Naive thymus-derived CD4-positive, alpha-beta T cell (primary cell): ENCODE data around the gene RIT2. TPM values are rescaled to one million over a fixed set of nuclear protein-coding genes. Genes with fewer than 3 reads are reported as not detected.

ENCODE experiments used
- ATAC-seq: fragments of 150-1000 bp; cut with Tn5 transposase; 2 replicates; pipeline ENCODE4 v1.10.0; 2021; ENCODE audit warnings: mild to moderate bottlenecking, moderate library complexity
- CTCF ChIA-PET: fragments of 350-600 bp; sonication (Branson Sonifier 250); formaldehyde crosslinking; loops from one replicate; lab custom pipeline; 2021; ENCODE audit warnings: antibody characterized with exemption; lab: Charles Lee
- POLR2A ChIA-PET: fragments of 350-600 bp; sonication (Branson Sonifier 250); formaldehyde crosslinking; loops from one replicate; lab custom pipeline; 2021; ENCODE audit warnings: antibody characterized with exemption, inconsistent platforms; lab: Charles Lee
- DNase-seq, 9 donors: peaks; one replicate each; pipeline versions ENCODE4 v3.0.0 to v3.0.0-alpha.2; 2020 to 2022; ENCODE audit warnings: mixed read lengths in 1 of 9
- H3K27ac ChIP-seq: one replicate; pipeline ENCODE4 v1.7.0; 2013; ENCODE audit warnings: mild to moderate bottlenecking, low read depth, low read length, moderate library complexity
- H3K27me3 ChIP-seq, 2 donors: one replicate each; pipeline ENCODE4 v1.7.0; 2013; ENCODE audit warnings: low read length in 2 of 2, mild to moderate bottlenecking in 2 of 2, moderate library complexity in 2 of 2; ENCODE audit not compliant: control insufficient read depth in 2 of 2, insufficient read depth in 2 of 2
- H3K36me3 ChIP-seq, 3 experiments: 1 replicate in 2 of 3; 2 replicates in 1 of 3; pipeline ENCODE4 v1.7.0; 2013; ENCODE audit warnings: low read length in 3 of 3, mild to moderate bottlenecking in 3 of 3, moderate library complexity in 1 of 3; ENCODE audit not compliant: insufficient read depth in 3 of 3, control insufficient read depth in 2 of 3
- H3K4me1 ChIP-seq, 2 donors: one replicate each; pipeline ENCODE4 v1.7.0; 2013; ENCODE audit warnings: low read length in 2 of 2, mild to moderate bottlenecking in 2 of 2, moderate library complexity in 1 of 2; ENCODE audit not compliant: control insufficient read depth in 2 of 2, insufficient read depth in 2 of 2
- H3K4me3 ChIP-seq: 2 replicates; pipeline ENCODE4 v1.7.0; 2013; ENCODE audit warnings: mild to moderate bottlenecking, low read length
- H3K9me3 ChIP-seq, 3 experiments: 1 replicate in 2 of 3; 2 replicates in 1 of 3; pipeline ENCODE4 v1.7.0; 2013; ENCODE audit warnings: low read length in 3 of 3; ENCODE audit not compliant: control insufficient read depth in 2 of 3
- H3K27ac Mint-ChIP-seq, 9 donors: one replicate each; pipeline ENCODE4 v1.8.0; 2020 to 2022; ENCODE audit warnings: mixed read lengths in 9 of 9, mild to moderate bottlenecking in 8 of 9, moderate library complexity in 5 of 9, inconsistent platforms in 2 of 9
- H3K27me3 Mint-ChIP-seq, 5 donors: one replicate each; pipeline ENCODE4 v1.8.0; 2021 to 2022; ENCODE audit warnings: mixed read lengths in 5 of 5, mild to moderate bottlenecking in 1 of 5
- H3K36me3 Mint-ChIP-seq, 5 donors: one replicate each; pipeline ENCODE4 v1.8.0; 2020 to 2022; ENCODE audit warnings: mixed read lengths in 5 of 5, mild to moderate bottlenecking in 3 of 5, inconsistent platforms in 1 of 5
- H3K4me1 Mint-ChIP-seq, 7 donors: one replicate each; pipeline ENCODE4 v1.8.0; 2020 to 2022; ENCODE audit warnings: mixed read lengths in 7 of 7, mild to moderate bottlenecking in 3 of 7, inconsistent platforms in 1 of 7
- H3K4me3 Mint-ChIP-seq, 10 donors: one replicate each; pipeline ENCODE4 v1.8.0; 2020 to 2022; ENCODE audit warnings: mild to moderate bottlenecking in 10 of 10, mixed read lengths in 10 of 10, moderate library complexity in 6 of 10, inconsistent platforms in 2 of 10
- H3K9me3 Mint-ChIP-seq, 11 donors: one replicate each; pipeline ENCODE4 v1.8.0; 2020 to 2022; ENCODE audit warnings: mixed read lengths in 11 of 11, mild to moderate bottlenecking in 4 of 11, inconsistent platforms in 1 of 11, moderate library complexity in 1 of 11
- intact Hi-C, 2 donors: fragments of 100-400 bp; cut with micrococcal nuclease; formaldehyde crosslinking; loops; one replicate each; pipeline ENCODE4 v1.15.1; 2023
- polyA plus RNA-seq, 2 donors: library from polyadenylated mRNA; unstranded; fragments of 300-500 nt; fragmentation: Illumina TruSeq; gene quantifications; one replicate each; pipeline ENCODE4 v1.2.3, GENCODE V29; 2021
- total RNA-seq, 6 experiments: library from RNA in 5 of 6; stranded (reverse) in 5 of 6; gene quantifications; 1 replicate in 5 of 6; 2 replicates in 1 of 6; pipeline ENCODE4 v1.2.3 and lab custom pipeline; 2021 to 2026

The RIT2 gene
- total and polyA plus RNA-seq, 7 experiments from 2014 or later, result not detected

DNA sequence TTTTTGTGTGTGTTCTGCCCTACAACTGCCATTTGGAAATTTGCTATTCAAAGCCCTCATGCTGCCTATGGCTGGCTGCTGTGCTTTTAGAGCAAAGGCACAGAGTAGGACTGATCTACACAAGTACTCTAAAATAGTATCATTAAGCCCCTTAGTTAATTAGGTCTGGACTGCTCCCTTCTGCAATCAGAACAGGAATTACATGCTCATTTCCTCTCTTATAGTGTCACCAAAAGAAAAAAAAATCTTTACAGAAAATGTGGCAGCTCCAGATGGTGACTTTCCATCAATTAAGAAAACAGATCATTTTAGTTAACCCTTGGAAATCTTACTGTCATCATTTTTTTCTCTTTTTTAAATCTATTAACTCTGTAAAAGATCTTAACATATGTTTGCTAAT lies 337.5 kb downstream of the RIT2 start:
- ChIA-PET POLR2A (no interaction called here), CTCF (no interaction called here)
- Histone ChIP-seq H3K4me1 (no peaks in the 10 kb centered on the region), H3K4me3 (no peak overlapping the region), H3K27me3 (no peaks in the 10 kb centered on the region), H3K9me3 (no peaks in the 10 kb centered on the region), H3K36me3 (no peaks in the 10 kb centered on the region), H3K27ac (no peak overlapping the region)
- Mint-ChIP-seq H3K27ac (no peak overlapping the region), H3K9me3 (peaks cover 0 to 29% (median 2%) of the 10 kb centered on the region in 11 donors), H3K36me3 (no peaks in the 10 kb centered on the region), H3K4me1 (no peaks in the 10 kb centered on the region), H3K4me3 (no peak overlapping the region), H3K27me3 (no peaks in the 10 kb centered on the region)
- no peak for DNase-seq
- intact Hi-C loops, result no loop called here
- ATAC-seq, result no peak

DNA sequence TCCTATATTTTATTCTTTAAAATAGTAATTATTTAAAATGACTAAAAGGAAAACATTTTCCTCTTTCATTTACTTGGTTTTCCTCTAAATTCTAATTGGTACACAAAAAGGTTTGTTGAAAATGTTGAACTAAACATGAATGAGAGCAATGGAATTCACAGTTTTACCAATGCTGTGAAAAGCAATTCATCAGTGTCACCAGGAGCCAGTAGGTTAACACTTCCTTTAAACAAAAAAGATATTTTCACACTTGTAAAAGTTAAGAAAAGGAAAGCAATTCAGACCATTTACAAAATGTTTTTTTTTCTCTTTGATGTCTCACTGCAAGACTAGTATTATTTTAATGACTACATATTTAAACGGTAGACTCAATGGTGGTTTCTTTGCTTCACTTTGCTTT lies 341.6 kb downstream of the RIT2 start:
- no peaks in the 10 kb centered on the region for H3K27me3 Mint-ChIP-seq
- H3K36me3 Mint-ChIP-seq, result no peaks in the 10 kb centered on the region
- intact Hi-C loops, result no loop called here
- ChIA-PET CTCF (no interaction called here), POLR2A (no interaction called here)
- no peak overlapping the region for H3K27ac ChIP-seq
- no peak overlapping the region for H3K27ac Mint-ChIP-seq
- no peaks in the 10 kb centered on the region for H3K4me1 Mint-ChIP-seq
- H3K9me3 ChIP-seq, result no peaks in the 10 kb centered on the region
- no peak overlapping the region for H3K4me3 Mint-ChIP-seq
- ATAC-seq (no peak), DNase-seq (no peak)
- no peaks in the 10 kb centered on the region for H3K36me3 ChIP-seq
- no peak overlapping the region for H3K4me3 ChIP-seq
- no peaks in the 10 kb centered on the region for H3K4me1 ChIP-seq
- no peaks in the 10 kb centered on the region for H3K27me3 ChIP-seq
- peaks cover 0 to 34% (median 5%) of the 10 kb centered on the region in 11 donors for H3K9me3 Mint-ChIP-seq

DNA sequence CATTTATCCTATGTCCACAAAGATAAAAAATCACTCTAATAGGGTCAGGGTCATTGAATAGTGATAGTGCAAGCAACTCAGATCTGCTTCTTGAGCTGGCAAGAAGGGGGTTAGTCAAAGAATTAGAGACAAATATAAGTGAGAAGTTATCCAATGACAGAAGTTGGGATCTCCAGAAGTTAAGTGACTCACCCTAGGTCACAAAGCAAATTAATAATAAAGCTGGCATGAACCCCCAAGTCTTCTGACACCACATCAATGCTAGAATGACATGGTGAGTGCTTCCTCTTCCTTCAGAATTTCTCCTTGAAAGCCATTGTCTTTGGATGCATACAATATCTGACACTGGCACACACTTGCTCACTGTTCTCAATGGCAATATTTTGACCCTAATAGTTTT lies 343.5 kb downstream of the RIT2 start:
- no peaks in the 10 kb centered on the region for H3K9me3 ChIP-seq
- H3K36me3 ChIP-seq, result no peaks in the 10 kb centered on the region
- ChIA-PET POLR2A (no interaction called here), CTCF (no interaction called here)
- Mint-ChIP-seq H3K9me3 (peaks cover 0 to 27% (median 4%) of the 10 kb centered on the region in 11 donors), H3K4me1 (no peaks in the 10 kb centered on the region), H3K36me3 (no peaks in the 10 kb centered on the region), H3K27ac (no peak overlapping the region), H3K4me3 (no peak overlapping the region), H3K27me3 (no peaks in the 10 kb centered on the region)
- ATAC-seq (no peak), DNase-seq (no peak)
- no peak overlapping the region for H3K27ac ChIP-seq
- no peak overlapping the region for H3K4me3 ChIP-seq
- H3K27me3 ChIP-seq, result no peaks in the 10 kb centered on the region
- no peaks in the 10 kb centered on the region for H3K4me1 ChIP-seq
- intact Hi-C loops, result no loop called here

DNA sequence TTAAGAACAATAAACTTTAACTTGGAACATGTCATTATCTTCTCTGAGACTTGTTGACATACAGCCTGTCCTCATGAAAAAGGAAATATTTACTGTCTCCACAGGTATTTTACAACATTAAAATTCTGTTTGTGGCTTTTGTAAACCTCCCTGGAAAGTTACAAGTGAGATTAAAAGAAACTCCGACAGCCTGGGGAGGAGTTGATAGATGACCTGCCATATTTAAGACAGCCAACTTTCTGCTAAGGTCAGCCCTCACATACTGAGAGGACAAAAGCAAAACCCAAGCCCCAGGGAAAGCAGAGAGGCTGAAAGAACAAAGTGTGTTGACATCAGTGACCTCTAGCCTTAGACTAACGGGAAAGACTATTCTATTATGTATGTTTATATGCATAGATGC lies 350.2 kb downstream of the RIT2 start:
- intact Hi-C loops, result no loop called here
- H3K4me3 Mint-ChIP-seq, result no peak overlapping the region
- no peaks in the 10 kb centered on the region for H3K4me1 ChIP-seq
- ChIA-PET POLR2A (no interaction called here), CTCF (no interaction called here)
- H3K36me3 Mint-ChIP-seq, result no peaks in the 10 kb centered on the region
- H3K9me3 ChIP-seq, result no peaks in the 10 kb centered on the region
- H3K4me1 Mint-ChIP-seq, result peaks cover 0 to 1% (median 0%) of the 10 kb centered on the region in 7 donors
- ATAC-seq (no peak), DNase-seq (no peak)
- H3K27ac Mint-ChIP-seq, result no peak overlapping the region
- H3K9me3 Mint-ChIP-seq, result peaks cover 0 to 24% (median 6%) of the 10 kb centered on the region in 11 donors
- no peaks in the 10 kb centered on the region for H3K27me3 ChIP-seq
- H3K27ac ChIP-seq, result no peak overlapping the region
- H3K27me3 Mint-ChIP-seq, result no peaks in the 10 kb centered on the region
- H3K4me3 ChIP-seq, result no peak overlapping the region
- H3K36me3 ChIP-seq, result no peaks in the 10 kb centered on the region

DNA sequence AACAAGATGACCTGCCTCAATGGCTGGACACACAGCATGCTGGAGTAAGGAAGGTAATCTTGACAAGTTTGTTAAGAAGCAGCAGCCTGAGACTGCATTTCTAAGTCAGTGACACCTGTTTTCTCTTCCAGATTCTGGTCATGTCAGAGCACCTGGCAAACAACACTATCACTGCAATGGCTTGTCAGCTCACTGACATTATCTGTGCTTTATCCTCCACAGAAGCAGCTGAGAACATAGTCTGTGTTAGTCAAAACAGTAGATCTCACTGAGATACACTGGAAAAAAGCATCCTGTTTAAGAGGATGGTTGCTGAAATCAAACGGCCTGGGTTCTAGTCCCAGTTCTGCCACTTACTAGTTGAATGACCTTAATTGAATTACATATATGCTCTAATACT lies 355.2 kb downstream of the RIT2 start:
- H3K4me3 ChIP-seq, result no peak overlapping the region

DNA sequence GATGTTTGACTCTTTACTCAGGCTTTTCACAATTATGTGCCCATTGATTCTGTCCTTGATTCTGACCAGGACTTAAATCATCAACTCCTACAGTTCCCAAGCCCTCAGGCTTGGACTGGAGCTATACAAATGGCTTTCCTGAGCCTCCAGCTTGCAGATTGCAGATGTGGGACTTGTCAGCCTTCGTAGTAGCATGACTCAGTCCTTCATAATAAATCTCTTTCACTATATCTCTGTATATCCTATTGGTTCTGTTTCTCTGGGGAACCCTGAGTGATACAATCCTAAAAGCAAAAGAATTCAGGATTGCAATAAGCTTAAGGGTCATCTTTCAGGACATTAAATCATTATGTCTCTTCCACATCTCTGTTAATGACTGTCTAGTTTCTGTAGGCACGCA lies 356.6 kb downstream of the RIT2 start:
- intact Hi-C loops, result no loop called here
- no peak for DNase-seq
- H3K36me3 ChIP-seq, result no peaks in the 10 kb centered on the region
- no peak overlapping the region for H3K4me3 ChIP-seq
- no peaks in the 10 kb centered on the region for H3K4me1 ChIP-seq
- ATAC-seq, result no peak
- H3K27ac ChIP-seq, result no peak overlapping the region
- H3K27me3 ChIP-seq, result no peaks in the 10 kb centered on the region
- Mint-ChIP-seq H3K36me3 (no peaks in the 10 kb centered on the region), H3K27ac (no peak overlapping the region), H3K27me3 (no peaks in the 10 kb centered on the region), H3K4me1 (peaks cover 0 to 1% (median 0%) of the 10 kb centered on the region in 7 donors), H3K9me3 (peaks cover 0 to 11% (median 7%) of the 10 kb centered on the region in 11 donors), H3K4me3 (no peak overlapping the region)
- no peaks in the 10 kb centered on the region for H3K9me3 ChIP-seq
- ChIA-PET CTCF (no interaction called here), POLR2A (no interaction called here)

More for the DNA sequence above, 355.2 kb downstream of the RIT2 start:
- H3K4me3 Mint-ChIP-seq, result no peak overlapping the region
- peaks cover 0 to 17% (median 7%) of the 10 kb centered on the region in 11 donors for H3K9me3 Mint-ChIP-seq
- POLR2A ChIA-PET, result no interaction called here
- no peak overlapping the region for H3K27ac Mint-ChIP-seq
- Histone ChIP-seq H3K9me3 (no peaks in the 10 kb centered on the region), H3K27me3 (no peaks in the 10 kb centered on the region), H3K27ac (no peak overlapping the region), H3K4me1 (no peaks in the 10 kb centered on the region), H3K36me3 (no peaks in the 10 kb centered on the region)
- no peaks in the 10 kb centered on the region for H3K36me3 Mint-ChIP-seq
- CTCF ChIA-PET, result no interaction called here
- intact Hi-C loops, result no loop called here
- DNase-seq (no peak), ATAC-seq (no peak)
- no peaks in the 10 kb centered on the region for H3K27me3 Mint-ChIP-seq
- peaks cover 0 to 1% (median 0%) of the 10 kb centered on the region in 7 donors for H3K4me1 Mint-ChIP-seq

DNA sequence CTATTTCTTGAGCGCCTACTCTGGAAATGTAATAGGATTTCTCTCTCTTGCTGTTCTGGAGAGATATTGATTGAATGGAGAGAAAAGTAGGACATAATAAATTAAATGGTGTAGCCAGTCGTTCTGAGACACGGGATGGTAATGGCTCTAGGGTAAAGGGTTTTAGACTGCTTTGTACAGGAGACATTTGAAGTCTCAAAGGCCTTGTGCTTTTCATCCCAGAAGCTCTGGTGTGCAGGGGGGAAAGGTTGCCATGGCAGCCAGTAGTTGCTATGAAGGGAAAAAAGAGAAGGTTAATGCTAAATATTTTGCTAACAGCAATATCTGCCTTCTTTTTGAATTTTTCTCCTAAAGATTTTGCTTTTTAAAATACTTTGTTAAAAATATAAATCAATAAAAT lies 359.3 kb downstream of the RIT2 start:
- intact Hi-C loops, result no loop called here
- no peak for DNase-seq
- H3K27ac Mint-ChIP-seq, result no peak overlapping the region

More for the DNA sequence above, 359.3 kb downstream of the RIT2 start:
- H3K27me3 ChIP-seq, result no peaks in the 10 kb centered on the region
- POLR2A ChIA-PET, result no interaction called here
- no peaks in the 10 kb centered on the region for H3K36me3 ChIP-seq
- H3K9me3 ChIP-seq, result no peaks in the 10 kb centered on the region
- ATAC-seq, result no peak
- no peak overlapping the region for H3K4me3 ChIP-seq
- no peaks in the 10 kb centered on the region for H3K36me3 Mint-ChIP-seq
- no peaks in the 10 kb centered on the region for H3K27me3 Mint-ChIP-seq
- H3K27ac ChIP-seq, result no peak overlapping the region
- no peaks in the 10 kb centered on the region for H3K4me1 ChIP-seq
- H3K9me3 Mint-ChIP-seq, result peaks cover 0 to 10% (median 5%) of the 10 kb centered on the region in 11 donors
- H3K4me1 Mint-ChIP-seq, result peaks cover 0 to 1% (median 0%) of the 10 kb centered on the region in 7 donors
- no peak overlapping the region for H3K4me3 Mint-ChIP-seq
- CTCF ChIA-PET, result no interaction called here
